GM20000 (cell line): ENCODE data around the gene CELF3.

Experiments
- DNase-seq: peaks from one replicate; pipeline ENCODE4 v3.0.0; 2012; ENCODE audit warnings: low spot score
- TF ChIP-seq, protein P1 (sequence below): IDR thresholded peaks from 2 replicates; pipeline ENCODE4 v1.5.1; 2012; ENCODE audit warnings: mild to moderate bottlenecking, control low read depth; ENCODE audit errors: extremely low read depth, missing control alignments

CELF3 gene

GRCh38 chr1:151713044-151713443 is 3.6 kb downstream of the CELF3 start:
- DNase-seq, result no peak
- TF ChIP-seq, protein P1, sequence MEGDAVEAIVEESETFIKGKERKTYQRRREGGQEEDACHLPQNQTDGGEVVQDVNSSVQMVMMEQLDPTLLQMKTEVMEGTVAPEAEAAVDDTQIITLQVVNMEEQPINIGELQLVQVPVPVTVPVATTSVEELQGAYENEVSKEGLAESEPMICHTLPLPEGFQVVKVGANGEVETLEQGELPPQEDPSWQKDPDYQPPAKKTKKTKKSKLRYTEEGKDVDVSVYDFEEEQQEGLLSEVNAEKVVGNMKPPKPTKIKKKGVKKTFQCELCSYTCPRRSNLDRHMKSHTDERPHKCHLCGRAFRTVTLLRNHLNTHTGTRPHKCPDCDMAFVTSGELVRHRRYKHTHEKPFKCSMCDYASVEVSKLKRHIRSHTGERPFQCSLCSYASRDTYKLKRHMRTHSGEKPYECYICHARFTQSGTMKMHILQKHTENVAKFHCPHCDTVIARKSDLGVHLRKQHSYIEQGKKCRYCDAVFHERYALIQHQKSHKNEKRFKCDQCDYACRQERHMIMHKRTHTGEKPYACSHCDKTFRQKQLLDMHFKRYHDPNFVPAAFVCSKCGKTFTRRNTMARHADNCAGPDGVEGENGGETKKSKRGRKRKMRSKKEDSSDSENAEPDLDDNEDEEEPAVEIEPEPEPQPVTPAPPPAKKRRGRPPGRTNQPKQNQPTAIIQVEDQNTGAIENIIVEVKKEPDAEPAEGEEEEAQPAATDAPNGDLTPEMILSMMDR, result no peak

DNA sequence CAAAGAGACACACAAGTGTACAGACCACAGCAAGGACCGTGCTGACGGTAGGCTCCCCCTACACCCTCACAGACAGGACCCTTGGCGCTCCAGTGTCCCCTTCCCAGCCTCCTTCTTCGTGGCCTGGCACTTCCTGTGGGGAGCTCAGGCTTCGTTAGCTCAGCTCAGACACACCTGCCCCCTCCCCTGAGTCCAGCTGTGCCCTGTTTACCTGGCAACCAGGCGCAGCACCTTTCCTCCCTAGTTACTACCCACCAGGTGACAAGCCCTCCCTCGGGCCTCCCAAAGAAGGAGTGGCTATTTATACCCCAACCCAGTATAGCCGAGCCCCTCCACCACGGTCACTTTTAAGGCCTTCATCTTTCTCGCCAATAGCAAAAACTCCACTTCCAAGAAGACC is 4.7 kb downstream of the CELF3 start:
- TF ChIP-seq, protein P1, result no peak
- no peak for DNase-seq

GRCh38 chr1:151711044-151711800 is 5.4 kb downstream of the CELF3 start:
- TF ChIP-seq, protein P1, result no peak
- DNase-seq, result no peak

- DNase-seq, result no peak
- TF ChIP-seq, protein P1, result no peak
These were observed 6.3 kb downstream of the CELF3 start for GRCh38 chr1:151710187-151710840.

DNA sequence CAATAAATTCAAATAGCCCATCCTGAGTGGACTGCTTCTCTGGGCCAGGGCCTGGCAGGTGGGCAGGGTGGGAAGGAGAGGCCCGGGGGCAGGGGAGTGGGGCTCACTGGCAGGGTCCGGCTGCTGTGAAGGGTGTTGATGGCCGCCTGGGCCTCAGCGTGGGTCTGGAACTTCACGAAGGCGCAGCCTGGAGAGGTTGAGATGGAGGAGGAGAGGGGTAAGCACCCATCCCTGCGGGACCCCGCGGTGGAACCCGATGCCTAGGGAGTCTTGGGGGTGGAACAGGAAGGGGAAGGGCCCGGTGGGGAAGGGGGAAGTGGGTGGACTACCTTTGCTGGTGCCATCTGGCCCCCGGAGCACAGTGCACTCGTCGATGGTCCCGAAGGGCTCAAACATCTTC is 7.7 kb downstream of the CELF3 start:
- DNase-seq, result no peak
- TF ChIP-seq, protein P1, result no peak

DNA sequence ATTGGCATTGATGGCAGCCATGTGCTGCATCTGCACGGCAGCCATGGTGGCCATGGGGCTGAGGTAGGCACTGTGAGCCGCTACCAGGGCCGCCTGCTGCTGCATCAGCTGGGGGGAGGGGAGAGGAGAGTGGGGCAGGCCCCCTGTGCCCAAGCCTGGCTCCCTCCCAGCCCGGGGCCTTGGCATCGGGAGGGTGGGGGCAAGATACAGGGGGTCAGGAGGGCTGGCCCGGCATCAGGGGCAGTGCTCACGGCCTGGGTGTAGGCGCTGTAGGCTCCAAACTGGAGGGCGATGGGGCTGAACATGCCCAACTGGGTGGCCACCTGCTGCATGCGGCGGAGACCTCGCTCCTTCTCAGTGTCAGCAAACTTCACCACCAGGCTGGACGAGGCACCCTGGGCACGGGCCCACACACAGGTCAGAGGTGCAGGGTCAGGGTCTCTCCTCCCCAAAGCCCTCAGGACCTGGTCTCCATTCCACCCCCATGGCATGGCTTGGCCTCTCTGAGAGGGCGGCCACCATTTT is 9.0 kb downstream of the CELF3 start:
- DNase-seq, result no peak
- TF ChIP-seq, protein P1, result no peak

DNA sequence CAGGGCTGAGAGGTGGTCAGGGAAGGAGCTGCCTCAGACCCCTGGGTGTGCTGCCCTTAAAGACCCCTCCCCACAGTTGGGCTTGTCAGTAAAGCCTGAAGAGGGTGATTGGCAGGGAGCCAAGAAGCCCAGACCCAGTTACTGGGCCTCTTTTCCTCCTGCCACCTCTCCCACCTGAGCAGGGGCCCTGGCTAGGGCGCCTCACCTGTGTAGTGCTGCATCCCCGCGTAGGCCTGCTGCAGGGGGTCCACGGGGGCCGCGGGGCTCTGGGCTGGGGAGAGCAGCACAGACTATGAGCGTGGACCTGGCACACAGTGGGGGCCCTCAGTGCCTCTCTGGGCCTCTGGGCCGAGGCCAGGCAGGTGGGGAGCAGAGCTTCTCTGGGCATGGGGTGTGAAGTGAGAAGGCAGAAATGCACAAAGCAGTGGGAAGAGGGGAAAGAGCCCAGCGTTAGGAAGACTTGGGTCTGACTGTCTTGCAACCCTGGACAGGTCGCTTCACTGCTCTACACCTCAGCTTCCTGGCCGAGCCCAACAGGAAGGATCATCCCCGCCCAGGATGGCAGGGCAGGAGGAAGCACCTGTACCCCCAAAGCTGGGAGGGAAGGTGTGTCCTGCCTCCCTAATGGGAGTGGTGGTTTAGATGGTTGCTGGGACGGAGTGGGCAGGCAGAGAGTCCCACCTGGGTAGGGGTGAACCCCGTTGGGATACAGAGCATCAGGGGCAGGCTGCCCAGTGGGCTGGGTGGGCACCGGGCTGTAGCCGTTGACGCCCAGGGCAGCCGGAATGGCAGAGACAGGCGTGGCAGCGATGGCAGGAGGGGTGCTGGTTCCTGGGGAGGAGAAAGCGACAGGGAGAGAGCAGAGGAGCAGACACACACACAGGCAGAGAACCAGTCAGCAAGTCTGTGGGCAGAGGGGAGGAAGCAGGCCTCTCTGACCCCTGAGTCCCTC is 9.9 kb downstream of the CELF3 start:
- DNase-seq, result no peak

More for the DNA sequence above, 9.9 kb downstream of the CELF3 start:
- TF ChIP-seq, protein P1, result no peak
